HepG2 (cell line): ENCODE data around the gene CHL1. TPM values are rescaled to one million over a fixed set of nuclear protein-coding genes. Genes with fewer than 3 reads are reported as not detected.

Experiments
- ATAC-seq: fragments of 200-7000 bp; cut with Tn5 transposase; 3 replicates; pipeline ENCODE4 v1.9.1; 2020; ENCODE audit warnings: mild to moderate bottlenecking, moderate library complexity
- BruUV-seq: library from RNA; stranded (reverse); fragments of 400-500 nt; replicated peaks from 2 replicates; lab custom pipeline; 2021; lab: Mats Ljungman, UMichigan
- CTCF ChIA-PET: fragments of 300-600 bp; formaldehyde crosslinking; extraction: SDS; loops from one replicate; lab custom pipeline; 2021; ENCODE audit warnings: low total read pairs, inconsistent platforms, low intra/inter-chr PET ratio; lab: Yijun Ruan, JAX
- POLR2A ChIA-PET: fragments of 350-600 bp; sonication (Branson Sonifier 250); formaldehyde crosslinking; loops from one replicate; lab custom pipeline; 2020; ENCODE audit warnings: antibody characterized with exemption, inconsistent platforms; lab: Yijun Ruan, JAX
- DNase-seq: peaks from one replicate; pipeline ENCODE4 v3.0.0-alpha.2; 2015; ENCODE audit warnings: low spot score
- FAIRE-seq: peaks from 3 replicates; lab custom pipeline; 2011; peaks lifted over from hg19 to GRCh38; lab: Jason Lieb, UNC
- H2AFZ ChIP-seq: one replicate; pipeline ENCODE4 v1.6.1; 2011; ENCODE audit warnings: low read length, inconsistent platforms
- H3K27ac ChIP-seq: fragments of 300-600 bp; 3 replicates; pipeline ENCODE4 v1.8.0; 2011; ENCODE audit warnings: mixed run types, mild to moderate bottlenecking, mixed read lengths, low read length, inconsistent platforms; ENCODE audit not compliant: insufficient read depth; ENCODE audit errors: extremely low read length
- H3K27me3 ChIP-seq, 2 experiments: fragments of 200-600 bp in 1 of 2; 2 replicates in 1 of 2; 3 replicates in 1 of 2; pipeline versions ENCODE4 v1.6.0 to v1.8.0; 2011; ENCODE audit warnings: low read length in 2 of 2, mild to moderate bottlenecking in 2 of 2, moderate library complexity in 2 of 2, inconsistent platforms in 1 of 2; ENCODE audit not compliant: insufficient read depth in 2 of 2, control insufficient read depth in 1 of 2
- H3K36me3 ChIP-seq, 2 experiments: fragments of 200-600 bp in 1 of 2; replicated peaks in 1 of 2; 2 replicates in 1 of 2; 3 replicates in 1 of 2; pipeline versions ENCODE4 v1.5.1 to v1.8.0; 2011; ENCODE audit warnings: low read length in 2 of 2, inconsistent platforms in 1 of 2; ENCODE audit not compliant: insufficient read depth in 2 of 2, control insufficient read depth in 1 of 2
- H3K4me1 ChIP-seq: 2 replicates; pipeline ENCODE4 v1.5.1; 2012; ENCODE audit warnings: low read length, inconsistent platforms; ENCODE audit not compliant: insufficient read depth
- H3K4me2 ChIP-seq: 2 replicates; pipeline ENCODE4 v1.6.0; 2011; ENCODE audit warnings: low read depth, low read length, inconsistent platforms
- H3K4me3 ChIP-seq, 3 experiments: fragments of 200-600 bp in 1 of 3; sonication (generic), shearing (Covaris generic) in 1 of 3; replicated peaks in 1 of 3; 2 replicates each; pipeline ENCODE4 v1.5.1; 2011 to 2016; ENCODE audit warnings: low read length in 3 of 3, inconsistent platforms in 2 of 3, low read depth in 2 of 3, mild to moderate bottlenecking in 2 of 3, control low read depth in 1 of 3, mixed read lengths in 1 of 3; ENCODE audit not compliant: insufficient read depth in 1 of 3
- H3K79me2 ChIP-seq: one replicate; pipeline ENCODE4 v1.6.1; 2011; ENCODE audit warnings: low read length, inconsistent platforms; ENCODE audit not compliant: insufficient read depth
- H3K9ac ChIP-seq: 2 replicates; pipeline ENCODE4 v1.6.0; 2011; ENCODE audit warnings: mild to moderate bottlenecking, low read depth, low read length, inconsistent platforms; ENCODE audit not compliant: insufficient read depth
- H3K9me3 ChIP-seq: 2 replicates; pipeline ENCODE4 v1.5.1; 2012; ENCODE audit warnings: mild to moderate bottlenecking, low read length
- H4K20me1 ChIP-seq: 2 replicates; pipeline ENCODE4 v1.6.0; 2011; ENCODE audit warnings: inconsistent platforms, mild to moderate bottlenecking, low read length, moderate library complexity; ENCODE audit not compliant: insufficient read depth
- ATAD3A ChIP-seq: sonication (generic); formaldehyde crosslinking; IDR thresholded peaks from 2 replicates; pipeline ENCODE4 v1.4.0; 2020; ENCODE audit warnings: missing genetic modification reagents
- BORCS8-MEF2B ChIP-seq: sonication (generic); formaldehyde crosslinking; IDR thresholded peaks from 2 replicates; pipeline ENCODE4 v1.8.0; 2022; ENCODE audit warnings: mild to moderate bottlenecking, missing genetic modification reagents
- ELF1 ChIP-seq: sonication (generic); formaldehyde crosslinking; IDR thresholded peaks from 2 replicates; pipeline ENCODE4 v1.4.0; 2020; ENCODE audit warnings: missing genetic modification reagents
- HCFC1 ChIP-seq: fragments of 150-350 bp; IDR thresholded peaks from 2 replicates; pipeline ENCODE4 v1.6.1; 2014; ENCODE audit warnings: low read depth, low read length
- HMG20A ChIP-seq: IDR thresholded peaks from 2 replicates; pipeline ENCODE4 v1.6.1; 2016; ENCODE audit warnings: borderline replicate concordance
- HOXA3 ChIP-seq: sonication (generic); formaldehyde crosslinking; IDR thresholded peaks from 2 replicates; pipeline ENCODE4 v1.5.0; 2020; ENCODE audit warnings: missing genetic modification reagents
- KDM4B ChIP-seq: sonication (generic); formaldehyde crosslinking; IDR thresholded peaks from 2 replicates; pipeline ENCODE4 v1.4.0; 2020; ENCODE audit warnings: missing genetic modification reagents
- MIER3 ChIP-seq: IDR thresholded peaks from 2 replicates; pipeline ENCODE4 v1.6.1; 2016; ENCODE audit warnings: missing compliant biosample characterization, borderline replicate concordance
- MLXIP ChIP-seq: sonication (generic); formaldehyde crosslinking; IDR thresholded peaks from 2 replicates; pipeline ENCODE4 v1.9.0; 2021; ENCODE audit warnings: missing genetic modification reagents, borderline replicate concordance
- RORA ChIP-seq: sonication (generic); formaldehyde crosslinking; IDR thresholded peaks from 2 replicates; pipeline ENCODE4 v1.5.0; 2020; ENCODE audit warnings: mild to moderate bottlenecking, missing genetic modification reagents, moderate library complexity
- SP2 ChIP-seq: sonication (generic); formaldehyde crosslinking; IDR thresholded peaks from 2 replicates; pipeline ENCODE4 v1.5.1; 2020; ENCODE audit warnings: mild to moderate bottlenecking, missing genetic modification reagents
- ZNF136 ChIP-seq: sonication (generic); formaldehyde crosslinking; IDR thresholded peaks from 2 replicates; pipeline ENCODE4 v1.8.1; 2022; ENCODE audit warnings: low read depth, mild to moderate bottlenecking, moderate library complexity, missing genetic modification reagents
- ZNF839 ChIP-seq: sonication (generic); formaldehyde crosslinking; IDR thresholded peaks from 2 replicates; pipeline ENCODE4 v1.4.0; 2020; ENCODE audit warnings: missing genetic modification reagents, mild to moderate bottlenecking, borderline replicate concordance
- ZNF841 ChIP-seq: sonication (generic); formaldehyde crosslinking; IDR thresholded peaks from 2 replicates; pipeline ENCODE4 v1.8.1; 2023; ENCODE audit warnings: missing genetic modification reagents, borderline replicate concordance
- WGBS: methylation state at CpG from one replicate; pipeline ENCODE4 v1.1.6; 2017; ENCODE audit warnings: low lambda C conversion rate; 5-methylcytosine and 5-hydroxymethylcytosine counted together
- in situ Hi-C: cut with HindIII; loops from 2 replicates; pipeline ENCODE4 v1.10.0; 2017; ENCODE audit warnings: low pct_unique_long_range_greater_than_20kb; ENCODE audit not compliant: extremely low pct_ligation_motif_present
- intact Hi-C: fragments of 100-400 bp; cut with micrococcal nuclease; formaldehyde crosslinking; loops from one replicate; pipeline ENCODE4 v1.10.0; 2022; ENCODE audit not compliant: unreplicated experiment
- polyA plus RNA-seq, 8 experiments: library from polyadenylated mRNA; depleted of rRNA in 3 of 8; stranded (reverse) in 7 of 8; unstranded in 1 of 8; fragments of >200 nt; fragmentation: Illumina TruSeq in 4 of 8; extraction: Trizol in 4 of 8; gene quantifications; 2 replicates each; pipeline versions ENCODE4 v1.2.1 to v1.2.3, GENCODE V29; 2011 to 2016; ENCODE audit warnings: low read depth in 4 of 8, missing spikeins in 1 of 8, mixed read lengths in 1 of 8; ENCODE audit not compliant: insufficient read depth in 1 of 8
- total RNA-seq, 5 experiments: library from RNA; depleted of rRNA; stranded (reverse); fragments of >200 nt; fragmentation: Illumina TruSeq; extraction: Trizol; gene quantifications; 2 replicates each; pipeline ENCODE4 v1.2.3, GENCODE V29; 2016; ENCODE audit warnings: low read depth in 1 of 5
- TF ChIP-seq, protein P1 (sequence below): sonication (generic); formaldehyde crosslinking; IDR thresholded peaks from 2 replicates; pipeline ENCODE4 v1.8.0; 2022; ENCODE audit warnings: mild to moderate bottlenecking, missing genetic modification reagents

The CHL1 gene
- total and polyA plus RNA-seq, 2 of the 13 experiments (the other 11 are each of a cell fraction or from before 2014, with no cell fraction given) = not detected

- intact Hi-C loops = no loop called here
- 0% methylated on average over 3 of the region's 3 CpGs for WGBS
- in situ Hi-C loops = no loop called here
- Histone ChIP-seq H3K4me2 (no peak overlapping the region), H3K27ac (no peak overlapping the region), H3K9me3 (no peaks in the 10 kb centered on the region), H3K9ac (no peak overlapping the region), H3K27me3 (no peaks in the 10 kb centered on the region), H3K79me2 (no peaks in the 10 kb centered on the region), H2AFZ (no peak overlapping the region), H3K4me1 (no peaks in the 10 kb centered on the region), H3K36me3 (no peaks in the 10 kb centered on the region), H3K4me3 (no peak overlapping the region), H4K20me1 (no peaks in the 10 kb centered on the region)
- no TSS peak for BruUV-seq
- ATAC-seq = no peak
- FAIRE-seq = no peak
- CTCF ChIA-PET = no interaction called here
- no peak for DNase-seq
- POLR2A ChIA-PET = no interaction called here
- TF ChIP-seq, protein P1, sequence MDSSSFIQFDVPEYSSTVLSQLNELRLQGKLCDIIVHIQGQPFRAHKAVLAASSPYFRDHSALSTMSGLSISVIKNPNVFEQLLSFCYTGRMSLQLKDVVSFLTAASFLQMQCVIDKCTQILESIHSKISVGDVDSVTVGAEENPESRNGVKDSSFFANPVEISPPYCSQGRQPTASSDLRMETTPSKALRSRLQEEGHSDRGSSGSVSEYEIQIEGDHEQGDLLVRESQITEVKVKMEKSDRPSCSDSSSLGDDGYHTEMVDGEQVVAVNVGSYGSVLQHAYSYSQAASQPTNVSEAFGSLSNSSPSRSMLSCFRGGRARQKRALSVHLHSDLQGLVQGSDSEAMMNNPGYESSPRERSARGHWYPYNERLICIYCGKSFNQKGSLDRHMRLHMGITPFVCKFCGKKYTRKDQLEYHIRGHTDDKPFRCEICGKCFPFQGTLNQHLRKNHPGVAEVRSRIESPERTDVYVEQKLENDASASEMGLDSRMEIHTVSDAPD = no peak
- no peak for TF ChIP-seq SP2 (CRISPR knock-in tag)
- no peak for TF ChIP-seq ZNF136 (CRISPR knock-in tag)
- no peak for TF ChIP-seq MIER3
- TF ChIP-seq ELF1 = no peak
- TF ChIP-seq KDM4B (CRISPR knock-in tag) = no peak
- no peak for TF ChIP-seq ZNF841 (CRISPR knock-in tag)
- no peak for TF ChIP-seq ZNF839 (CRISPR knock-in tag)
Measured at GRCh38 chr3:295166-295565, 98.6 kb downstream of the CHL1 start.

GRCh38 chr3:297585-297984 lies 101.0 kb downstream of the CHL1 start:
- H3K9me3 ChIP-seq = no peaks in the 10 kb centered on the region
- no peak for ATAC-seq
- no peaks in the 10 kb centered on the region for H3K4me1 ChIP-seq
- no peaks in the 10 kb centered on the region for H3K79me2 ChIP-seq
- FAIRE-seq = no peak
- no peaks in the 10 kb centered on the region for H3K27me3 ChIP-seq
- no peak overlapping the region for H3K27ac ChIP-seq
- no peak overlapping the region for H3K4me3 ChIP-seq
- intact Hi-C loops (no loop called here), in situ Hi-C loops (no loop called here)
- POLR2A ChIA-PET = no interaction called here
- DNase-seq = peak; percentile 9
- WGBS = 17% methylated on average over 3 of the region's 3 CpGs
- no TSS peak for BruUV-seq
- no peak overlapping the region for H3K4me2 ChIP-seq
- CTCF ChIA-PET = no interaction called here
- H4K20me1 ChIP-seq = no peaks in the 10 kb centered on the region
- no peaks in the 10 kb centered on the region for H3K36me3 ChIP-seq
- H3K9ac ChIP-seq = no peak overlapping the region
- H2AFZ ChIP-seq = no peak overlapping the region
- TF ChIP-seq RORA (CRISPR knock-in tag) (no peak), MLXIP (CRISPR knock-in tag) (no peak), HCFC1 (no peak), HOXA3 (CRISPR knock-in tag) (no peak), BORCS8-MEF2B (CRISPR knock-in tag) (no peak), HMG20A (CRISPR knock-in tag) (no peak), ATAD3A (CRISPR knock-in tag) (no peak)
